ENCODE results near the gene DNAAF1. TPM values are rescaled to one million over a fixed set of nuclear protein-coding genes. Genes with fewer than 3 reads are reported as not detected.

DNAAF1 gene
- total RNA-seq, 2 donors from 2014 or later, result 0.19 TPM; not detected in 1

GRCh38 chr16:84218176-84218823, 73.2 kb downstream of the DNAAF1 start:
- no peak for DNase-seq
- no peak overlapping the region for H3K4me3 Mint-ChIP-seq
- no peak overlapping the region for H3K27ac Mint-ChIP-seq
- H3K27me3 Mint-ChIP-seq (ENCODE audit: low read depth), result no peaks in the 10 kb centered on the region
- ATAC-seq (replicated peaks in 1 of 2), result no peak
- no peaks in the 10 kb centered on the region for H3K36me3 Mint-ChIP-seq (ENCODE audit: insufficient read depth in 2 of 2)
- no peaks in the 10 kb centered on the region for H3K9me3 Mint-ChIP-seq
- H3K4me1 Mint-ChIP-seq (ENCODE audit: low read depth), result no peaks in the 10 kb centered on the region

- H3K27ac Mint-ChIP-seq, result no peak overlapping the region
- no peak overlapping the region for H3K4me3 Mint-ChIP-seq
- DNase-seq (no peak), ATAC-seq (replicated peaks in 1 of 2) (no peak)
- H3K36me3 Mint-ChIP-seq (ENCODE audit: insufficient read depth in 2 of 2), result no peaks in the 10 kb centered on the region
- H3K27me3 Mint-ChIP-seq (ENCODE audit: low read depth), result no peaks in the 10 kb centered on the region
- no peaks in the 10 kb centered on the region for H3K4me1 Mint-ChIP-seq (ENCODE audit: low read depth)
- H3K9me3 Mint-ChIP-seq, result no peaks in the 10 kb centered on the region
Observed at GRCh38 chr16:84218956-84219355, 73.8 kb downstream of the DNAAF1 start.

- Mint-ChIP-seq H3K9me3 (no peaks in the 10 kb centered on the region), H3K27me3 (ENCODE audit: low read depth) (no peaks in the 10 kb centered on the region), H3K4me3 (no peak overlapping the region), H3K27ac (no peak overlapping the region), H3K4me1 (ENCODE audit: low read depth) (no peaks in the 10 kb centered on the region), H3K36me3 (ENCODE audit: insufficient read depth in 2 of 2) (no peaks in the 10 kb centered on the region)
- ATAC-seq (replicated peaks in 1 of 2), result no peak
- no peak for DNase-seq
Observed at GRCh38 chr16:84220851-84221250, 75.7 kb downstream of the DNAAF1 start.

GRCh38 chr16:84223456-84223855, 78.3 kb downstream of the DNAAF1 start:
- Mint-ChIP-seq H3K4me1 (ENCODE audit: low read depth) (no peaks in the 10 kb centered on the region), H3K36me3 (ENCODE audit: insufficient read depth in 2 of 2) (no peaks in the 10 kb centered on the region), H3K27me3 (ENCODE audit: low read depth) (peaks cover 14% of the 10 kb centered on the region), H3K27ac (no peak overlapping the region), H3K4me3 (no peak overlapping the region), H3K9me3 (no peaks in the 10 kb centered on the region)
- DNase-seq (no peak), ATAC-seq (replicated peaks in 1 of 2) (no peak)

GRCh38 chr16:84224554-84224953, 79.4 kb downstream of the DNAAF1 start:
- H3K4me3 Mint-ChIP-seq, result no peak overlapping the region
- H3K27me3 Mint-ChIP-seq (ENCODE audit: low read depth), result peaks cover 14% of the 10 kb centered on the region
- no peaks in the 10 kb centered on the region for H3K4me1 Mint-ChIP-seq (ENCODE audit: low read depth)
- no peak for DNase-seq
- no peak overlapping the region for H3K27ac Mint-ChIP-seq
- no peak for ATAC-seq (replicated peaks in 1 of 2)
- H3K36me3 Mint-ChIP-seq (ENCODE audit: insufficient read depth in 2 of 2), result no peaks in the 10 kb centered on the region
- no peaks in the 10 kb centered on the region for H3K9me3 Mint-ChIP-seq

- Mint-ChIP-seq H3K9me3 (no peaks in the 10 kb centered on the region), H3K36me3 (ENCODE audit: insufficient read depth in 2 of 2) (no peaks in the 10 kb centered on the region), H3K27ac (no peak overlapping the region), H3K27me3 (ENCODE audit: low read depth) (peaks cover 14% of the 10 kb centered on the region), H3K4me3 (no peak overlapping the region), H3K4me1 (ENCODE audit: low read depth) (no peaks in the 10 kb centered on the region)
- no peak for DNase-seq
- no peak for ATAC-seq (replicated peaks in 1 of 2)
Observed at GRCh38 chr16:84225126-84225525, 80.0 kb downstream of the DNAAF1 start.

- Mint-ChIP-seq H3K4me3 (no peak overlapping the region), H3K4me1 (ENCODE audit: low read depth) (no peaks in the 10 kb centered on the region)
- no peak for ATAC-seq (replicated peaks in 1 of 2)
Observed at GRCh38 chr16:84225571-84225970, 80.5 kb downstream of the DNAAF1 start.

GRCh38 chr16:84226026-84226425, 80.9 kb downstream of the DNAAF1 start:
- no peaks in the 10 kb centered on the region for H3K9me3 Mint-ChIP-seq
- no peak overlapping the region for H3K27ac Mint-ChIP-seq
- peaks cover 14% of the 10 kb centered on the region for H3K27me3 Mint-ChIP-seq (ENCODE audit: low read depth)
- H3K36me3 Mint-ChIP-seq (ENCODE audit: insufficient read depth in 2 of 2), result no peaks in the 10 kb centered on the region
- ATAC-seq (replicated peaks in 1 of 2) (no peak), DNase-seq (no peak)
- H3K4me1 Mint-ChIP-seq (ENCODE audit: low read depth), result no peaks in the 10 kb centered on the region
- no peak overlapping the region for H3K4me3 Mint-ChIP-seq

More at GRCh38 chr16:84225571-84225970, 80.5 kb downstream of the DNAAF1 start:
- Mint-ChIP-seq H3K36me3 (ENCODE audit: insufficient read depth in 2 of 2) (no peaks in the 10 kb centered on the region), H3K27me3 (ENCODE audit: low read depth) (peaks cover 14% of the 10 kb centered on the region), H3K27ac (no peak overlapping the region), H3K9me3 (no peaks in the 10 kb centered on the region)
- DNase-seq, result no peak

Other genes with a start within 250 kb of the DNAAF1 start
- 1 to 10 TPM; 4.6 to 5.2 TPM for gene MLYCD, start 246.2 kb upstream of the DNAAF1 start, total RNA-seq
- gene OSGIN1, start 192.1 kb upstream of the DNAAF1 start, total RNA-seq, result 1 to 10 TPM in 1 of 2 donors, under 1 TPM in 1; 0.67 to 2.4 TPM
- under 1 TPM in 1 of 2 donors, not detected in 1; 0.58 TPM for gene NECAB2, start 177.1 kb upstream of the DNAAF1 start, total RNA-seq
- not detected for gene SLC38A8, start 102.5 kb upstream of the DNAAF1 start, total RNA-seq
- 10 to 100 TPM; 36.6 to 42.0 TPM for gene MBTPS1, start 28.4 kb upstream of the DNAAF1 start, total RNA-seq
- 10 to 100 TPM; 13.0 to 14.6 TPM for gene HSDL1, start 131 bp upstream of the DNAAF1 start, total RNA-seq
- gene TAF1C, start 41.7 kb downstream of the DNAAF1 start, total RNA-seq, result 10 to 100 TPM; 41.8 to 51.3 TPM
- under 1 TPM in 1 of 2 donors, not detected in 1; 0.43 TPM for gene ADAD2, start 45.8 kb downstream of the DNAAF1 start, total RNA-seq
- not detected for gene KCNG4, start 94.7 kb downstream of the DNAAF1 start, total RNA-seq
- gene WFDC1, start 149.6 kb downstream of the DNAAF1 start, total RNA-seq, result not detected
- gene ATP2C2, start 223.2 kb downstream of the DNAAF1 start, total RNA-seq, result under 1 TPM in 1 of 2 donors, not detected in 1; 0.07 TPM